ENCODE measurements around the gene MSMB.
"Not testable (repeated sequence)": the region's sequence is repeated elsewhere in the genome, so short reads cannot be mapped to it uniquely, and the experiment has no call there.

The MSMB gene

DNA sequence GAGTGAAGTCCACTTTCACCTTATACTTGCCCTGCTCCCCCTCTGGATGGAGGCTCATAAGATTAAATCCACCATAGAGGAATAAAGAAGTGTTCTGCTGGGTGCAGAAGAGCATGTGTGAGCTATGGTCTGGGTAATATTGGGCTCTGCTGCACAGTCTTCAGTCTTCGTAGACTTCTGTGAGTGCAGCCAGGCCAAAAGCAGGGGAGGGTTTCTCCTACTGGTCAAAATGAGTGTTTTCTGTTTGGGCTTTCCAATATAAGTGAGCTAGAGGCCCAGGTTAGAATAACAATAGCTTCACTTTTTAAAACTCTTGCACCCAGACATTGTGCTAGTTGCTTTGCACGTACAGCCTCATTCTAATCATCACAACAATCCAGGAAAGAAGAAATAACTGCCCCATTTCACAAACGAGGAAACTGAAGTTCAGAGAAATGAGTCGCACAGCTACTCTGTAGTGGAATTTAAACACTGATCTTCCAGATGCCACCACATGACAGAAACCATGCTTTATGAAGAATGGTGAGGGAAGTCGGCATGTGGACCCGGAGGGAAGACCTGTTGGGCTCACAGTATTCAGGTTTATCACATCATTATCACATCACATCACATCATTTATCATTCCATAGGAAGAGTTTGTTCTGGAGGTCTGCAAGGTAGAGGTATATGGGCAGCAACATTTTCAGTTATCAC lies 23.8 kb upstream of the MSMB start:
- TF ChIP-seq, protein P1, sequence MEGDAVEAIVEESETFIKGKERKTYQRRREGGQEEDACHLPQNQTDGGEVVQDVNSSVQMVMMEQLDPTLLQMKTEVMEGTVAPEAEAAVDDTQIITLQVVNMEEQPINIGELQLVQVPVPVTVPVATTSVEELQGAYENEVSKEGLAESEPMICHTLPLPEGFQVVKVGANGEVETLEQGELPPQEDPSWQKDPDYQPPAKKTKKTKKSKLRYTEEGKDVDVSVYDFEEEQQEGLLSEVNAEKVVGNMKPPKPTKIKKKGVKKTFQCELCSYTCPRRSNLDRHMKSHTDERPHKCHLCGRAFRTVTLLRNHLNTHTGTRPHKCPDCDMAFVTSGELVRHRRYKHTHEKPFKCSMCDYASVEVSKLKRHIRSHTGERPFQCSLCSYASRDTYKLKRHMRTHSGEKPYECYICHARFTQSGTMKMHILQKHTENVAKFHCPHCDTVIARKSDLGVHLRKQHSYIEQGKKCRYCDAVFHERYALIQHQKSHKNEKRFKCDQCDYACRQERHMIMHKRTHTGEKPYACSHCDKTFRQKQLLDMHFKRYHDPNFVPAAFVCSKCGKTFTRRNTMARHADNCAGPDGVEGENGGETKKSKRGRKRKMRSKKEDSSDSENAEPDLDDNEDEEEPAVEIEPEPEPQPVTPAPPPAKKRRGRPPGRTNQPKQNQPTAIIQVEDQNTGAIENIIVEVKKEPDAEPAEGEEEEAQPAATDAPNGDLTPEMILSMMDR (IDR thresholded peaks at IDR 0.05; ENCODE audit: borderline replicate concordance, insufficient read depth, low read depth, low read length): no peak
- no peak overlapping the region for H3K4me3 ChIP-seq (ENCODE audit: low read depth, low read length)

- H3K4me3 ChIP-seq (ENCODE audit: low read depth, low read length): no peak overlapping the region
- TF ChIP-seq, protein P1 (IDR thresholded peaks at IDR 0.05; ENCODE audit: borderline replicate concordance, insufficient read depth, low read depth, low read length): no peak
These were observed 22.8 kb upstream of the MSMB start for GRCh38 chr10:46068905-46069304.

GRCh38 chr10:46068117-46068516 lies 22.0 kb upstream of the MSMB start:
- no peak overlapping the region for H3K4me3 ChIP-seq (ENCODE audit: low read depth, low read length)
- TF ChIP-seq, protein P1 (IDR thresholded peaks at IDR 0.05; ENCODE audit: borderline replicate concordance, insufficient read depth, low read depth, low read length): no peak

DNA sequence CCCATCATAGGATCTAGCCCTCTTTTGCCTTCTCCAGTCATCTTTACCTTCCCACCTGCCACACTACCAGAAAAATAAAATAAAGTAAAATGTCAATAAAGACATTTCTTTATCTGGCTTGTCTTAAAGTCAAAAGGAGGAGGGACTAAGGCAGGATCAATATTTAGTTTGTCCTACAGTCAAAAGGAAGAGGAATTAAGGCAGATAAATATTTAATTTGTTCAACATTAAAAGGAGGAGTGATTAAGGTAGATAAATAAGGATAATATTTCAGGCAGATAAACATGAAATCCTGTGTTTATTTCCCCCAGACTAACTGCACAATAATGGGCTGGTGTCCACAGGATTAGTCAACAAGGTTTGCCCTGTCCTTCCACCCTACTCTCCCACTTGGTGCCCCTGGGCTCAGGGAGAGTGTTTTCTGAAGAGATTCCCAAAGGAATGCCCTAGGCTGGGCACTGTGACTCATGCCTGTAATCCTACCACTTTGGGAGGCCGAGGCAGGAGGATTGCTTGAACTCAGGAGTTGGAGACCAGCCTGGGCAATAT lies 18.3 kb upstream of the MSMB start:
- TF ChIP-seq, protein P1 (IDR thresholded peaks at IDR 0.05; ENCODE audit: borderline replicate concordance, insufficient read depth, low read depth, low read length): no peak
- no peak overlapping the region for H3K4me3 ChIP-seq (ENCODE audit: low read depth, low read length)

DNA sequence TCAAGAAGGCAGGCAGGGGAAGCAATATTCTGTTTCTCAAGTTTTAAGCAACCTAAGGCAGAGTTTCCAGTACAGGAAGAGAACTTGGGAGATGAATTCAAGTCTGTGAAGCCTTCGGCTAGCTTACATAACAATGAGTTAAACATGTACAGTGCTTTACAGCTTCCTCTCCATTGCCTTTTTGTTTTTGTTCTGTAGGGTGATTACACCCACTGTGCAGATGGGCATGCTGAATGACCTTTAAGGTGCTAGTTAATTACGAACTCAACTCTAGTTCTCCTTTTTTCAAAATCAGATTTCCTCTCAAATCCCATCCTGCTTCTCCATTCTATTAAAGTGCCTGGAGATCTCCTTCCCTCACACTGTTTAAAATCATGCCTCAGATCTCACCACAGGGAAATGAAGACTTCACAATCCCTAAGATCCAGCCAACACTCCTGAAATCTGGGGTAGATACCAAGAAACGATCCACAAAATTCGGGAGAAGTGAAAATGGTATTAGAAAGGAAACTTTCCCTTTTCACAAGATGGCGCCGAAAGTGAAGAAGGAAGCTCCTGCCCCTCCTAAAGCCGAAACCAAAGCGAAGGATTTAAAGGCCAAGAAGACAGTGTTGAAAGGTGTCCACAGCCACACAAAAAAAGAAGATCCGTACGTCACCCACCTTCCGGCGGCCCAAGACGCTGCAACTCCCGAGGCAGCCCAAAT lies 16.8 kb upstream of the MSMB start:
- TF ChIP-seq, protein P1 (IDR thresholded peaks at IDR 0.05; ENCODE audit: borderline replicate concordance, insufficient read depth, low read depth, low read length): no peak
- no peak overlapping the region for H3K4me3 ChIP-seq (ENCODE audit: low read depth, low read length)

GRCh38 chr10:46060706-46061105 lies 14.6 kb upstream of the MSMB start:
- TF ChIP-seq, protein P1 (IDR thresholded peaks at IDR 0.05; ENCODE audit: borderline replicate concordance, insufficient read depth, low read depth, low read length): no peak
- H3K4me3 ChIP-seq (ENCODE audit: low read depth, low read length): no peak overlapping the region

GRCh38 chr10:46057927-46058326 lies 11.9 kb upstream of the MSMB start:
- H3K4me3 ChIP-seq (ENCODE audit: low read depth, low read length): not testable (repeated sequence)

Measured in GM12875 (cell line).